HL-60 (cell line): ENCODE results near the gene ZNF518A.

ENCODE experiments used
- POLR2AphosphoS5 ChIP-seq: IDR thresholded peaks from 2 replicates; pipeline ENCODE4 v1.6.1; 2012; ENCODE audit warnings: low read depth
- TF ChIP-seq, protein P1 (sequence below): IDR thresholded peaks from one replicate; pipeline ENCODE4 v1.5.1; 2011; ENCODE audit warnings: low read length, control low read depth, inconsistent platforms; ENCODE audit not compliant: insufficient read depth

DNA sequence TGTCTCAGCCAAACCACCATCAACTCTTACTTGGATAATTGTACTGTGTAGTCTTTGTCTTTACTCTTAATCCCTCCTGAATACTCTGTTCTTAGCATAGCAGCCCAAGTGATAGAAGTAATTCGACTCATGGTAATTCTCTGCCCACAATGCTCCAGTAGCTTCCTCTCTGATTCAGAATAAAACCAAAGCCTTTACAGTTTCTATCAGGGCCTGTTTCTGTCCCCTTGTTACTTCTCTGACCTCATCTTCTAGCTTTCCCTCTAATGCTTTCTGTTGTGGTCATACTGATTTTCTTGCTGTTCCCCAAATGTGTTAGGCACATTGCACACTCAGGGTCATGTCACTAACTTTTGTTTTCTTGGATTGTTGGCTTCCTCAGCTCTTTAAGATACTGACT, 8.0 kb downstream of the ZNF518A start:
- TF ChIP-seq POLR2AphosphoS5: no peak
- TF ChIP-seq, protein P1, sequence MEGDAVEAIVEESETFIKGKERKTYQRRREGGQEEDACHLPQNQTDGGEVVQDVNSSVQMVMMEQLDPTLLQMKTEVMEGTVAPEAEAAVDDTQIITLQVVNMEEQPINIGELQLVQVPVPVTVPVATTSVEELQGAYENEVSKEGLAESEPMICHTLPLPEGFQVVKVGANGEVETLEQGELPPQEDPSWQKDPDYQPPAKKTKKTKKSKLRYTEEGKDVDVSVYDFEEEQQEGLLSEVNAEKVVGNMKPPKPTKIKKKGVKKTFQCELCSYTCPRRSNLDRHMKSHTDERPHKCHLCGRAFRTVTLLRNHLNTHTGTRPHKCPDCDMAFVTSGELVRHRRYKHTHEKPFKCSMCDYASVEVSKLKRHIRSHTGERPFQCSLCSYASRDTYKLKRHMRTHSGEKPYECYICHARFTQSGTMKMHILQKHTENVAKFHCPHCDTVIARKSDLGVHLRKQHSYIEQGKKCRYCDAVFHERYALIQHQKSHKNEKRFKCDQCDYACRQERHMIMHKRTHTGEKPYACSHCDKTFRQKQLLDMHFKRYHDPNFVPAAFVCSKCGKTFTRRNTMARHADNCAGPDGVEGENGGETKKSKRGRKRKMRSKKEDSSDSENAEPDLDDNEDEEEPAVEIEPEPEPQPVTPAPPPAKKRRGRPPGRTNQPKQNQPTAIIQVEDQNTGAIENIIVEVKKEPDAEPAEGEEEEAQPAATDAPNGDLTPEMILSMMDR: no peak
